DMS114 treated with DMSO at 0.1 percent for 48 hours (cell line): ENCODE data around the gene DUSP16.
"Not testable (repeated sequence)": the region's sequence is repeated elsewhere in the genome, so short reads cannot be mapped to it uniquely, and the experiment has no call there.

Experiments
- DNase-seq: peaks from one replicate; lab custom pipeline; 2025; ENCODE audit not compliant: unreplicated experiment; lab: John Stamatoyannopoulos, UW

Gene DUSP16

GRCh38 chr12:12502130-12502814, 60.4 kb downstream of the DUSP16 start:
- not testable (repeated sequence) for DNase-seq

DNA sequence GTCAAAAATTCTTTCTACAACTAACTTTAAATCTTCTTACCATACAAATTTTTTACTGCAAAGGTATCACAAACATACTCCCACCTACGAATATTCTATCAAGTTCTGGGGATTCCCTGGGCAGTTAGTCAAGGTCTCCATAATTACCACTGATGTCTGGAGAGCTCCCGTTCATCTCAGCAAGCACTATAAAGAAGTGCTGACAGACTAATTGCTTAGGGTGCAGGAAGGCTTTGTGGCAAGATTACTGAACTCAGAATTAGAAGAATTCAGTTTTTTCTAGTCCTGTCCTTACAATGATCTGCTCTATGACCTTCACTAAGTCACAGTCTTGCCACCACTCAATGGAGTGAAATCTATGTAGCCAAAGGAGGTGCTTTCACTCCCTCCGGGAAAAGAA, 61.5 kb downstream of the DUSP16 start:
- no peak for DNase-seq

GRCh38 chr12:12499909-12500604, 62.6 kb downstream of the DUSP16 start:
- DNase-seq, result no peak

DNA sequence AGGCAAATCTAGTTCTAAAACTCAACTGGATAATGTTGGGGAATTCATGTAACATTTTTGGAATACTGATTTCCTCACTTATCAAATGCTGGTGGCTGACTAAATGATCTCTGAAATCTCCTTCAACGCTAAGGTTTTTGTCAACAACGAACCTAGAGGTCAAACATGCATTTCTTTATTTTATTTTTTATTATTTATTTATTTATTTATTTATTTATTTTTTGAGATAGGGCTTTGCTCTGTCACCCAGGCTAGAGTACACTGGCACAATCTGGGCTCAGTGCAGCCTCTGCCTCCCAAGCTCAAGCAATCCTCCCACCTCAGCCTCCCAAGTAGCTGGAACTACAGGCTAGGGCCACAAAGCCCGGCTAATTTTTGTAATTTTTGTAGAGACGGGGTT, 64.5 kb downstream of the DUSP16 start:
- no peak for DNase-seq

DNA sequence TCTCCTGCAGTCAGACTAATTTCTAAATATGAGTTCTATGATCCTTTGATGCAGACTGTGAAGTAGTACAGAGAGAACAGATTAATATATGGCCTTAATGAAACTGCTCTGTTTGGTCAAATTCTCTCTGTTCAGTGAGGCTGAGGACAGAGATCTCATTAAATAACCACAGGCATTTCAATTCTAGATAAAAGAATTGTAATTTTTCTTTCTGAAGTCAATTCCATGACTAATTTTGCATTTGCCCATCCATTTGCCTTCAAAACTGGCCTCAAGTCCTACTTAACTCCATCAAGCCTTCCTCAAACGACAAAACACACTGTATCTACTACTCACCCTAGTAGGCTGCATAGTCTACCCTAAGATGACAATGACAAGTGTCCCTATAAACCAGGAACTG, 67.1 kb downstream of the DUSP16 start:
- DNase-seq, result no peak

DNA sequence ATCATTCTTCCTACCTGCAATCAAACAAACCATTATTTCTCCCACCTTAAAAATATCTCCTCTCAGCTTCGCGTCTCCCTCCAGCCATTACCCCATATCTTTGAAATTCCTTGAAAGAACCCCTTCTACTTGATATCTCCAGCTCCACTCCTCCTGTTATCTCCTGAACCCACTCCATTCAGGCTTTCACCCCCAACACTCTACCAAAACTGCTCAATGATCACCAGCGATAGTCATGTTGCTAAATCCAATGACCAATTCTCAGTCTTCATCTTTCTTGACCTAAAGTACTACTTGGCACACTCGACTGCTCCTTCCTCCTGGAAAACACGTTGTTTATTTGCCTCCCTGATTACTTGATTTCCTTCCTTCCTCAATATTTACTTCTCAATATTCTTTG, 70.1 kb downstream of the DUSP16 start:
- no peak for DNase-seq

- no peak for DNase-seq
Observed at GRCh38 chr12:12491606-12492005, 71.1 kb downstream of the DUSP16 start.

DNA sequence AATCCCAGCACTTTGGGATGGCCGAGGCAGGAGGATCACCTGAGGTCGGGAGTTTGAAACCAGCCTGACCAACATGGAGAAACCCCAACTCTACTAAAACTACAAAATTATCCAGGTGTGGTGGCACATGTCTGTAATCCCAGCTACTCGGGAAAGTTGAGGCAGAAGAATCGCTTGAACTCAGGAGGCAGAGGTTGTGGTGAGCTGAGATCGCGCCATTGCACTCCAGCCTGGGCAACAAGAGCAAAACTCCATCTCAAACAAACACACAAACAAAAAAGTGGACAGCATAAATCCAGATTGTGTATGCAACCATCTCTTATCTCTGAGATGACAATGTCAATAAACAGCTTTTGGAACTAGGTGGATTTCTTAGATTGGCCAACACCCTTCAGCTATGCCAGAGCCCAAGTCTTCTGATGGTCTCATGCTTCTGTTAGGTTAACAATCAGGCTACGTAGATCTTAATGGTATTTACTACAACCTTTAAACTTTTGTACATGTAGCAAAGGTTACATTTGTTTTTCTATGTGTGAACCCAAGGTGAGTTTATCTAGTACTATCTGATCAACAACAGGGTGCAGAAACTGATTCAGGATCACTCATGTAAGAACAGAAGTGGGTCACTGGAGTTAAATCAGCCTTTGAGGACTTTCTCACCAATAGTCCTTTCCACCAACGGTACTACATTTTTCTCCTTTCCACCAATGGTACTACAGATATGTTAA, 73.7 kb downstream of the DUSP16 start:
- no peak for DNase-seq

DNA sequence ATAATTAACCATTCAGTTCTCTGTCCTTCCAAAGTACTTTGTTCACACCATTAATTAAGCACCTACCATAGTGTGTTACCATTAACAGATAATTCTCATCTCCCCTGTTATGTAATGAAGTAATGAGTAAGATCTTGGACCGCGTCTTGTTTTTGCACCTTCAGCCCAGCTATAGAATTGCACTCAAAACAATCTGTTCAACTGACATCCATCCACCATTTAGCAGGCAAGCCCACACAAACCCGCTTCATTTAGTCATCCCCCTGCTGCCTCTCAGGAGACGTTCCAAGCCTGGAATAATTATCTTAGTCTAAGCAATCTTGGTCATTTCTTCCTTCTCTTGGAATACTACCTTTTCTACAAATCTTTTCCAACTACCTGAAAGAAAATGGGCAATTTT, 74.4 kb downstream of the DUSP16 start:
- DNase-seq, result no peak

GRCh38 chr12:12487490-12487889, 75.2 kb downstream of the DUSP16 start:
- no peak for DNase-seq

DNA sequence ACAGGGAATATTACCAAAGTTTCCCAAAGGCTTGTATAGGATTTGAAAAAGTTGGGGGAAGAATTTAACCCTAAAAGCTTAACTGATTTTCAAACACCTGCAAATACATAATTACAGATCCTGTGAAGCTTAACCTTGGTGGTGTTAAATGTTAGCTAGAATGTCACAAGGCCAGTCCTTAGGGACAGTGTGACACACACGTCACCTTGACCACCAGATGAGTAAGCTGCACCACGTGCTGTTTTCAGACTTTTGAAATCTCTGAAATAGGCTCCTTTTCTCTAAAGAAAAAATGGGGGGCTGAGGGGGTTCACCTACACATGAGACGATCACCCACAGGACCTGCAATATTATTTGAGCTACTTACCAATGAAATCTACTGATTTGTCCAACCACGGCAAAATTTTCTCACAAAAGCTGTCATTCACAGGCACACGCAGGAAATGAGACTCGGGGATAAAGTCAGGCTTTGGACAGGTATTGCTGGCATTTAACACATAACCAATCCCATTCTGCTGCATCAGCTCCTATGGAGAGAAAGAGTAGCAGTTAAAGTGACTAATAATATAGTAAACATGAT, 75.9 kb downstream of the DUSP16 start:
- no peak for DNase-seq

- DNase-seq, result no peak
Observed at GRCh38 chr12:12483438-12483837, 79.2 kb downstream of the DUSP16 start.

GRCh38 chr12:12482959-12483358, 79.7 kb downstream of the DUSP16 start:
- no peak for DNase-seq

DNA sequence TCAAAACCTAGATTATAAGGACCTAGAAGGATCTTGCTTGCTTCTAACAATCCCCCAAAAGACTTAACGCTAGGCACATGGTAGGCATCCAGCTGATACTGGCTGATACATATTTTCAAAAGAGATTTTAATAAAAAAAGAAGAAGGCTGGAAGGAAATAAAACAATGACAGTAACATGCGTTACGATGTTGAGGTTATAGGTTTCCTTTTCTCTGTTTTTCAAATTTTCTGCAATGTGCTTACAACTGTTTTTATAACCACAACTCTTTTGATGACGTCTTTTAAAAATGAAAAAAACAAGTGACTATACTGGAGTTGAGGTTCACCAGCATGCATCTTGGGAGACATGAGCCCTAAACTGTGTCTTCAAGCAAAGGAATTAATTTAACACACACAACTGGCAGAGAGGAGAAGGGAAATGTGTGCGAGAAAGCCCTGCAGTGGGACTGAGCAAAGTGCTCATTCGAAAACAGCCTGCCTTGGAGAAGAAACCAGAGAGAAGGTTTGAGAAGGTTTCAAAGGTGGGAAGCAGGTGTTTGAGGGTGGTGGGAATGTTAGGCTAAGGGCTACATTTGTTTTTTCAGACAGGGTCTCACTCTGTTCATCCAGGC, 80.4 kb downstream of the DUSP16 start:
- no peak for DNase-seq

- no peak for DNase-seq
Observed at GRCh38 chr12:12481631-12482030, 81.0 kb downstream of the DUSP16 start.

DNA sequence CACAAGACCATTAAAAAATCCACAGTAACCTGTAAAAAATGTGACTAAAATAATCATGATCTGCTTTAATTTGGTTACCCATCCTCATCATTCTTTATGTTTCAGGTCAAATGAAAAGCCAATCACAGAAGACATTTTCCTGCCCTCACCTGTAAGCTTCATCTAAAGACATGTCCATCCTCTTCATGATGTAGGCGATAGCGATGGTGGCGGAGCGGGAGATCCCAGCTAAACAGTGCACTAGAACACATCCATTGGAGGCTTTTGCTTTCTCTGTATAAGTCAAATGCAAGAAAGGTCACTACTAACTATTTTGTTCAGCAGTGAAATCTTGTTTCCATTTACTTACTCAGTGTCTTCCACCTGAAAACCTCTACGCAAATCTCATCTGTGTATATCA, 82.6 kb downstream of the DUSP16 start:
- DNase-seq, result no peak

- no peak for DNase-seq
Observed at GRCh38 chr12:12477532-12477890, 85.2 kb downstream of the DUSP16 start.

DNA sequence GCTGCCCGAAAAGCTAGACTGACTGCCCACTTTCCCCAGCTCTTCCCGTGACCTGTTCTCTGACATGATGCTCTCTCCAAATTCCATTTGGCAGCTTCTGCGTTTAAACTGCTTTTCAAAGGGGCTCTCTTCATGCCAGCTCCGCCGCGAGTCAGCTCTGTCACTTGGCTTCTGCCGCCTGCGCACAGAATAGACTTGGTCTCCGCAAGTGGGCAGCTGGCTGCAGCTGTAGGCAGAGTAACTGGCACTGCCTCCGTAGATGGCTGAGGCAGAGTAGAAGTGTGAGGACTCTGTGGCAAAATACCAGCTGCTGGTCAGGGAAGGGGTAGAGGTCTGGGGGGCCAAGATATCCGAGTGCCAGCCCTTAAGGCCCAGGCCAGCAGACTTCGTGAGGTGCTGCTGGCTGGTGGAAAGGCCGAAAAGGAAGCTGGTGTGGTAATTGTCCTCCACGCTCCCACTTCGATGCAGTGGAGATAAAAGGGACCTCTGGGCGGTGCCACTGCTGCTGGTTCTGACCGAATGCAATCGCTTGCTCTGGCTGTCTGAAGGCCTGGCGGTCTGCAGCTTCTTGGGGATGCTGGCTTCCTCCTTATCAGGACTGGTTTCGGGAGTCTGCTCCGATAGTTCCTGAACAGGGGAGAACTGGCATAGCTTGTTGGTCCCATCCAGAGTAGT, 85.7 kb downstream of the DUSP16 start:
- no peak for DNase-seq

DNA sequence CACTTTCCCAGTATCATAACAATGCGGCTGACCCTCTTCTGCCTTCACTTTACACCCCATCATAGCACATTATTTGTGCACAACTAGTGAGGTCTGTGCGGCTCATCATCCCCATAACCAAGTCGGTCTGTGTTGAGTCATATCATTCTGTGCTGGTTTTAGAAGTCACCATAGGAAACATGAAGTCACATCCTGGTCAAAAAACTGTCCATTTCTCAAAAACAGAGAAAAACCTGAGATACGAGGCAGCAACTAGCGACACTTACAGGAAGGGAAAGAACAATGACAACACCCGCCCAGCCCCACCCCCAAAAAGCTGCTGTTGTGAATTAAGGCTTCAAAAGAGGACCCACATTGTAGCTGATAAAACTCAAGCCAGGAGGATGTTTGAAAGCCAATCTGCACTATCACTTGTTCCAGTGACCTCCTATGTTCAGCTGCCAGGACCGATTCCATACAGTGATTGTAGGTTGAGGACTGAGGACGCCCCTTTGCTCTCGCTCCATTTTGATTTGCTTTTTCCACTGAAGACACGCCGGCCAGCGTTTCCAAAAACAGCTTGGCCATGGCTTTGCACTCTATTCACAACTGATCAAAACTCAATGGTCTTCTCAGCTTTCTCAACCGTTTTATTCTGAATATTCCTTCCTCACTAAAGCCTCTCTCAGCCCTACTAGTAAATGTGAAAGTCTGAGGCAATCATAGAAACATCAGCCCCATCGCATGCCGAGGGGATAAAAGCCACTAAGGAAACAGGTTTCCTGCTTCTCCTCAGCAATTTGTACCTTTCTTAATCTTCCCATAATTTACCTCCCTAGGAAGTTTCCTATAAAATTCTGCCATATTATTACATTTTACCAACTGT, 87.5 kb downstream of the DUSP16 start:
- DNase-seq, result no peak

GRCh38 chr12:12474471-12474928, 88.2 kb downstream of the DUSP16 start:
- no peak for DNase-seq
